Mucosa of descending colon (tissue), 3 donors: ENCODE measurements around the gene GP1BA. TPM values are rescaled to one million over a fixed set of nuclear protein-coding genes. Genes with fewer than 3 reads are reported as not detected.
A peak's percentile ranks its signal among the peaks of the same experiment; 100 is the strongest.

Experiments used
- ATAC-seq: fragments of 200-7000 bp; cut with Tn5 transposase; one replicate; pipeline ENCODE4 v1.9.1; 2020; ENCODE audit warnings: mild to moderate bottlenecking, moderate library complexity
- DNase-seq, 3 donors: peaks; one replicate each; pipeline ENCODE4 v3.0.0-alpha.2; 2020
- H3K36me3 ChIP-seq: fragments of 200-600 bp; one replicate; pipeline ENCODE4 v1.8.0; 2021; ENCODE audit warnings: low read depth, mild to moderate bottlenecking
- H3K4me1 ChIP-seq: fragments of 200-600 bp; one replicate; pipeline ENCODE4 v1.8.0; 2021; ENCODE audit warnings: low read depth, mild to moderate bottlenecking
- H3K4me3 ChIP-seq: fragments of 200-600 bp; one replicate; pipeline ENCODE4 v1.8.0; 2021; ENCODE audit warnings: mild to moderate bottlenecking
- H3K9me3 ChIP-seq: fragments of 200-600 bp; one replicate; pipeline ENCODE4 v1.8.0; 2021; ENCODE audit warnings: mild to moderate bottlenecking
- CTCF ChIP-seq: fragments of 200-600 bp; IDR thresholded peaks from one replicate; pipeline ENCODE4 v1.8.0; 2022; ENCODE audit warnings: antibody characterized with exemption, mild to moderate bottlenecking
- intact Hi-C, 2 donors: fragments of 100-400 bp; cut with DNase I in 1 of 2; cut with micrococcal nuclease in 1 of 2; formaldehyde crosslinking; loops; one replicate each; pipeline versions ENCODE4 v1.11.0 to v1.11.1; 2022; cut with DNase I, micrococcal nuclease
- total RNA-seq, 3 donors: library from RNA; stranded (reverse); fragmentation: NEBNext Ultra II Directional in 2 of 3; extraction: Animal tissue kit (Norgen Biotek cat#: 25700) in 2 of 3; gene quantifications; one replicate each; pipeline versions ENCODE4 v1.2.1 to v1.2.4, GENCODE V29; 2021 to 2023
- donor health status: DM: no; HTN: no; CAD: no; lungs with moderate emphysema.
- donor health status: DM: no; HTN: no; CAD: no.
- donor health status: DM: no; HTN: yes; CAD: no.

The GP1BA gene
- total RNA-seq, 3 donors from 2014 or later: not detected

DNA sequence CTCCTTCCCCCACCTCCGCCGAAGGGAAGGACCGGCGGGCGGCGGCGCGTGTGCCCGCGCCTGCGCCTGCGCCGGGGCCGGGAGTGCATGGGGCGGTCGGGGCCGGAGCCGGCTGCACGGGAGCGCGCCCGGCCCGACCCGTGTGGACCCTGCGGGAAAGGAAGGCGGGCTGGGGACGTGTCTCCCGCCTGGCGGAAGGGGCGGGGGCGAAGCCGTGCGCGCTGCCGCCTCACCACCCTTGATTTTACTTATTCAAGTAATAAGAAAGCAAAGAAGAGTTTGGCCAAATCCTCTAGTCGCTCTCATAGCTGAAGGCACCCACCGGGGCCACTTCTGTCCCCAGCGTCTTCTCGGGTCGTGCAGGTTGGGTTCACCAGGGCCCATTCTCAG lies 16.8 kb downstream of the GP1BA start:
- intact Hi-C loops: no loop called here
- Histone ChIP-seq H3K4me1 (peaks cover 33% of the 10 kb centered on the region), H3K4me3 (peak overlapping the region; percentile 98), H3K9me3 (no peaks in the 10 kb centered on the region), H3K36me3 (no peaks in the 10 kb centered on the region)
- DNase-seq (peak; percentile 80 to 93 (median 91)), ATAC-seq (peak; percentile 62)
- TF ChIP-seq CTCF: no peak

DNA sequence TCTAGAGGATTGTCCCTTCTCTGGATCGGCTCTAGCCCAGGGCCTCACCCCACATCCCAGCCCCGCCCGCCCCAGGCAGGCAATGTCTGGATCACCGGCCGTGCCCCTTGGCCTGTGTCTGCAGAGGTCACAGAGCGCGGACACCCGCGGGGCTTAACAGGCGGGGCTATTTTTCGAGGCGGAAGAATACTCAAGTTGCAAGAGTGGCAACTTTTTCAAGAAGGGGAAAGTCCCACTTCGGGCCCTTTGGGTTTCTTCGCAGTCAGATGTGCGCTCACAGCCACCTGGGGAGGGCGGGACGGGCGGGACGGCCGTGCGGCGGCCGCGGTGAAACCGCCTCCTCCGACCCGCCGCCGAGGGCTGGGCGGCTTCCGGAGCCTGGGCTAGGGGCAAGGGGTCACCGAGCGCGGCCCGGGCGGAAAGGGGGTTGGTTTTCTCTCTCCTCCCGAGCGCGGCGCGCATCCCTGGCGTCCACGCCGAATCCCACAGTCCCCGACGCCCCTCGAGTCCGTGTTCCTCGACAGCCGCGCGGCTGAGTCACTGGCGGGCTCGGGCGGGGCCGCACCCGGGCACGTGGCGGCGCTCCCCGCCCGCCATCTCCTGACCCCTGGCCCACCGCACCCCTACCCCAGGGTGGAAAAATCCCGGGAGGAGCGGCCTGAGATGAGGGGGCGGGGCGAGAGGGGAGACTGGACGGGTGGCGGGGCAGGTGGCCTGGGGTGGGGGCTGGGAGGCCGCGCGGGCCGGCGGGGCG lies 17.4 kb downstream of the GP1BA start:
- no peaks in the 10 kb centered on the region for H3K9me3 ChIP-seq
- no peaks in the 10 kb centered on the region for H3K36me3 ChIP-seq
- DNase-seq: peak; percentile 88 to 94 (median 91)
- peaks cover 33% of the 10 kb centered on the region for H3K4me1 ChIP-seq
- intact Hi-C loops: no loop called here
- TF ChIP-seq CTCF: no peak
- ATAC-seq: peak; percentile 54
- H3K4me3 ChIP-seq: peak overlapping the region; percentile 98

DNA sequence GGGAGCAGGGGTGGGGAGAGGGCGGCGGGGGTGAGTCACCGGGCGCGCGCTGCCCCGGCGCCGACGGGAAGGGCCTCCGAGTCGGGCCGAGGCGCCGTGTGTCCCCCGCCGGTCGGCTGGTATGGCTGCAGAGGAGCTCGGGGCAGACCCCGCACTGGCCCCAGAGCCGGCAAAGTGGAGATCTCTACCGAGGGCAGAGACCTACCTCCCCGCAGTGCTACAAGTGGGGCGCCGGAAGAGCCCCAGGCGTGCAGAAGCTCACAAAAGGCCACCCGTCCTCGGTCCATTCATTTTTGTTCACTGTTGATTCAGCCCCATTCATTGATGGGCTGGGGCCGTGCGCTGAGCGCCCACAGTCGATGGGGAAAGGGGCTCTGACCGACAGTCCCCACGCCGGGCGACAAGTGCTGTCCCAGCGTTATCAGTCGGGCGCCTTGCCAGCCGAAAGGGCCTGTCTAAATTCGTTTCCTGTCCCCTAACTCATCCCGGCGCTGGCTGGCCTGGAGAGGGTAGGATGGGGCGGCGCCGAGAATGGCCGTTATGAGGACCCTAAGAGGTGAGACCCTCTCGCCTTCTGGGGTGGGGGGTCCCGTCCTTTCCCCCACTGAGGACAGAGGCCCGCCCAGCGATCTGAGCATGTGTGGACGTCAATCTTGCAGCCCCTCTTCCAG lies 18.1 kb downstream of the GP1BA start:
- DNase-seq (peak; percentile 79 to 89 (median 86)), ATAC-seq (peak; percentile 2)
- Histone ChIP-seq H3K4me1 (peaks cover 29% of the 10 kb centered on the region), H3K4me3 (peak overlapping the region; percentile 22), H3K9me3 (no peaks in the 10 kb centered on the region), H3K36me3 (no peaks in the 10 kb centered on the region)
- intact Hi-C loops: no loop called here
- TF ChIP-seq CTCF: no peak

DNA sequence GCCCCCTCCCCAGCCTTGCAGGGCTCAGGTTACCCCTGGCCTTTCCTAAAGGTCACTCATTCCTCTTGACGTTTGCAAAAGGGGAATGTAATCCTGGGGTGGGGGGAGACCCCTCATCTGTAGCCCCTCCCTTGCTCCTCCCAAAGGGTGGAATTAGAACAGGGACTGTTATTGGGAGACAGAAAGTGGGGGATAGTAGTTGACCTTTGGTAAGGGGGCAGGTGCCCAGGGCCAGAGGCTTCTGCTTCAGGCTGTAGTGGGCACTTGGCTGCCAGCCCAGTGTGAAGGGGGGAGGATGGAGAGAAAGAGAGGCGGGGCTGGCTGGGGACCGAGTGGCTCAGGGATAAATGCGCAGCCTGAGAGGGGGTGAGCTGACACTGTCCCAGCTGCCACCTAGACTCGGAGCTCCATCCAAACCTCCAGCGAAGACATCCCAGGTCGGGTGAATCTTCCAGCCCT lies 18.7 kb downstream of the GP1BA start, which contains the start of gene ENO3:
TSS of gene ENO3 (plus strand) at position 374 of the 459 bp plus-strand sequence. CDS start 711 bp downstream, outside the sequence.
- no peaks in the 10 kb centered on the region for H3K9me3 ChIP-seq
- no peak for TF ChIP-seq CTCF
- DNase-seq: peak; percentile 44 to 73 (median 65)
- intact Hi-C loops: no loop called here
- no peak for ATAC-seq
- H3K4me3 ChIP-seq: peak within 1 kb of the TSS; percentile 22
- H3K36me3 ChIP-seq: no peaks in the 10 kb centered on the region
- H3K4me1 ChIP-seq: peaks cover 24% of the 10 kb centered on the region

DNA sequence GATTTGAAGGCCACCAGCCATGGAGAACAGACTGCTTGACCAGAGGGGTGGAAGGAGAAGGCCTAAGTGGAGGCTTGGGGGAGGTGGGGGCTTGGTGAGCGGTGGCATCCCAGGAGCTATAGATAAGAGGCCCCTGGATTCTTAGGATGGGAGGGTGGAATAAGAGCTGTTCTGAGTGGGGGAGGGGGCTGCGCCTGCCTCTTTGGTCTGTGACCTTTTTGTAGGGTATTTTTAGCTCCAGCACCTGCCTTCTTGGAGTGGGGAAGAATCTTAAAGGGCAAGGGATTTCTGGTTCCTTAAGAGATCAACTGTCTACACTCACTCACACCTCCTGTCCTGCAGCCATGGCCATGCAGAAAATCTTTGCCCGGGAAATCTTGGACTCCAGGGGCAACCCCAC lies 19.4 kb downstream of the GP1BA start:
- no peak for TF ChIP-seq CTCF
- no peak for DNase-seq
- no peak for ATAC-seq
- intact Hi-C loops: no loop called here
- no peaks in the 10 kb centered on the region for H3K9me3 ChIP-seq
- H3K4me3 ChIP-seq: no peak overlapping the region
- no peaks in the 10 kb centered on the region for H3K36me3 ChIP-seq
- peaks cover 18% of the 10 kb centered on the region for H3K4me1 ChIP-seq
